ENCODE measurements around the gene FARP1.

- TF ChIP-seq MAX (IDR thresholded peaks at IDR 0.05; ENCODE audit: low read depth) (no peak), EP300 (IDR thresholded peaks at IDR 0.05; ENCODE audit: borderline replicate concordance in 1 of 2, low read depth in 1 of 2, low read length in 1 of 2) (no peak), CTCF (IDR thresholded peaks at IDR 0.05) (no peak), RCOR1 (IDR thresholded peaks at IDR 0.05; ENCODE audit: low read length) (no peak), TCF12 (IDR thresholded peaks at IDR 0.05) (no peak), MEF2A (IDR thresholded peaks at IDR 0.05; ENCODE audit: borderline replicate concordance, low read depth) (no peak), SIN3A (IDR thresholded peaks at IDR 0.05; ENCODE audit: borderline replicate concordance, low read depth, low read length) (no peak), MXI1 (IDR thresholded peaks at IDR 0.05; ENCODE audit: low read depth, low read length) (no peak), REST (IDR thresholded peaks at IDR 0.05; ENCODE audit: low read depth, low read length) (no peak), POLR2AphosphoS5 (IDR thresholded peaks at IDR 0.05; ENCODE audit: low read depth, low read length) (no peak), TAF1 (IDR thresholded peaks at IDR 0.05; ENCODE audit: borderline replicate concordance, low read depth, low read length) (no peak), RFX5 (IDR thresholded peaks at IDR 0.05; ENCODE audit: low read length) (no peak), YY1 (IDR thresholded peaks at IDR 0.05; ENCODE audit: low read depth) (no peak)
These were observed 260.2 kb downstream of the FARP1 start for GRCh38 chr13:98403076-98403475.
